Activated naive CD8-positive, alpha-beta T cell treated with anti-CD3 and anti-CD28 coated beads, Interleukin-2, amount 50 U/mL, for 24 hours (primary cell): ENCODE measurements around the gene SSNA1.
A peak's percentile ranks its signal among the peaks of the same experiment; 100 is the strongest.

ENCODE experiments used
- ATAC-seq: fragments of 150-1000 bp; cut with Tn5 transposase; one replicate; pipeline ENCODE4 v1.10.0; 2021
- DNase-seq: peaks from one replicate; pipeline ENCODE4 v3.0.0; 2021
- H3K27ac Mint-ChIP-seq: one replicate; pipeline ENCODE4 v1.8.0; 2021; ENCODE audit warnings: mild to moderate bottlenecking, mixed read lengths
- H3K27me3 Mint-ChIP-seq: one replicate; pipeline ENCODE4 v1.8.0; 2021; ENCODE audit warnings: mixed read lengths
- H3K36me3 Mint-ChIP-seq: one replicate; pipeline ENCODE4 v1.8.0; 2021; ENCODE audit warnings: low read depth, mixed read lengths
- H3K4me1 Mint-ChIP-seq: one replicate; pipeline ENCODE4 v1.8.0; 2021; ENCODE audit warnings: mixed read lengths
- H3K4me3 Mint-ChIP-seq: one replicate; pipeline ENCODE4 v1.8.0; 2021; ENCODE audit warnings: mild to moderate bottlenecking, moderate library complexity, mixed read lengths
- H3K9me3 Mint-ChIP-seq: one replicate; pipeline ENCODE4 v1.8.0; 2021; ENCODE audit warnings: mixed read lengths

SSNA1 gene

DNA sequence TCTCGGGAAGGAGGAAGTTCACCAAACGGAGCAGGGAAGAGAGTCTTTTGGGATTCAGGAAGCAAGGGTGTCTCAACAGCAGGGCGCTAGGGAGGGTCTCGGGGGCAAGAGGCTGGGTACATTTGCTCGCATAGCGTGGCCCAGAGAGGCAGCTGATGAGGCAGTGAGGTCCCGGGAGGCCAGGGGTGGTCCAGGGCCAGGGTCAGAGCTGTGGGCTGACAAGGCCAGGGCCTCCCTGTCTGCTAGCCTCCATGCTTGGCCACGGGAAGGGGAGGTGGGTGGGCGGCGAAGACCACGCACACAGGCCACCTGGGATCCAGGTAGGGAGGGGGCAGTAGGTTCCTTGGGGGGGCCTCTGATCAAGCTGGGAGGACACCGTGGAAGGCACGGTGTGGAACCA is 23.1 kb downstream of the SSNA1 start:
- no peak for ATAC-seq
- H3K36me3 Mint-ChIP-seq = peaks cover 21% of the 10 kb centered on the region

GRCh38 chr9:137212520-137212919 is 24.0 kb downstream of the SSNA1 start:
- ATAC-seq (no peak), DNase-seq (no peak)
- H3K36me3 Mint-ChIP-seq = peaks cover 13% of the 10 kb centered on the region
- H3K27ac Mint-ChIP-seq = no peak overlapping the region
- H3K27me3 Mint-ChIP-seq = no peaks in the 10 kb centered on the region
- no peaks in the 10 kb centered on the region for H3K9me3 Mint-ChIP-seq
- H3K4me1 Mint-ChIP-seq = peaks cover 3% of the 10 kb centered on the region
- H3K4me3 Mint-ChIP-seq = no peak overlapping the region

More for the DNA sequence above, 23.1 kb downstream of the SSNA1 start:
- H3K27me3 Mint-ChIP-seq = no peaks in the 10 kb centered on the region
- H3K9me3 Mint-ChIP-seq = no peaks in the 10 kb centered on the region
- no peak overlapping the region for H3K27ac Mint-ChIP-seq
- H3K4me1 Mint-ChIP-seq = peaks cover 13% of the 10 kb centered on the region
- H3K4me3 Mint-ChIP-seq = no peak overlapping the region
- no peak for DNase-seq

DNA sequence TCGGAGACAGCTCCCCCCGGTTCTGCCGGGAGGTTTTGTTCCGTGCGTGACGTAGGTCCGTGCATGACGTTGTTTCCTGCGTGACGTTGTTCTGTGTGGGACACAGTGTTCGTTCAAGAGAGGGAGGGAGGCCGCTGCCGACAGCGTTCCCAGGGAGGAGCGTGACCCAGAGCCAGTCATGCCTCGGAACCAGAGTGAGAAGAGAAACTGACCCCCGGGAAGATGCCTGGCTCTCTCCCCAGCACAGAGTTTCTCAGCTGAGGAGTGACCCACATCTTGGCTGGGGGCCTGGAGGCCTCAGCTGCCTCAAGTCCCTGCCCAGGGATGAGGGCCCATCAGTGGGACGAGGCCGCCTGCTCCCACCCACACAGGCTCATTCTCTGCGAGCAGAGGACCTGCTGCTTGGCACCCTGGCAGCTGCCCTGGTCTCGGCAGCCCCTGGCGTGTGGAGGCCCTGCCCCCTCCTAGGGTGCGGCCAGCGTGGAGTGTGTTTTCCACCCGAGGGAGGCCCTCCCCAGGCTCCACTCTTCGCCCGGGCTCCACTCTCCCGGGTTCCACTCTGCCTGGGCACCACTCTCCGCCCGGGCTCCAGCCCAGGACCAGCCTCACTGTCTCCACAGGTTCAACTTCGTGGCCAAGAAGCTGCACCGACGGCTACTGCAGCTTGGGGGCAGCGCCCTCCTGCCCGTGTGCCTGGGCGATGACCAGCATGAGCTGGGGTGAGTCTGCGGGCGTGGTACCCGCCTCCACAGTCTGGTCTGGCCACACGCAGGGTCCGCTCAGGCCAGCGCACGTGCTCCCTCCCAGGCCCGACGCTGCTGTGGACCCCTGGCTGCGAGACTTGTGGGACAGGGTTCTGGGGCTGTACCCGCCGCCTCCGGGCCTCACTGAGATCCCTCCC is 24.9 kb downstream of the SSNA1 start:
- H3K27me3 Mint-ChIP-seq = no peaks in the 10 kb centered on the region
- DNase-seq (no peak), ATAC-seq (no peak)
- H3K27ac Mint-ChIP-seq = no peak overlapping the region
- H3K4me3 Mint-ChIP-seq = no peak overlapping the region
- H3K4me1 Mint-ChIP-seq = peaks cover 1% of the 10 kb centered on the region
- no peaks in the 10 kb centered on the region for H3K9me3 Mint-ChIP-seq
- peaks cover 10% of the 10 kb centered on the region for H3K36me3 Mint-ChIP-seq

- Mint-ChIP-seq H3K36me3 (peaks cover 8% of the 10 kb centered on the region), H3K27ac (no peak overlapping the region), H3K4me3 (no peak overlapping the region), H3K27me3 (no peaks in the 10 kb centered on the region), H3K4me1 (no peaks in the 10 kb centered on the region), H3K9me3 (no peaks in the 10 kb centered on the region)
- no peak for DNase-seq
- ATAC-seq = no peak
Observed at GRCh38 chr9:137214620-137215019, 26.1 kb downstream of the SSNA1 start.

DNA sequence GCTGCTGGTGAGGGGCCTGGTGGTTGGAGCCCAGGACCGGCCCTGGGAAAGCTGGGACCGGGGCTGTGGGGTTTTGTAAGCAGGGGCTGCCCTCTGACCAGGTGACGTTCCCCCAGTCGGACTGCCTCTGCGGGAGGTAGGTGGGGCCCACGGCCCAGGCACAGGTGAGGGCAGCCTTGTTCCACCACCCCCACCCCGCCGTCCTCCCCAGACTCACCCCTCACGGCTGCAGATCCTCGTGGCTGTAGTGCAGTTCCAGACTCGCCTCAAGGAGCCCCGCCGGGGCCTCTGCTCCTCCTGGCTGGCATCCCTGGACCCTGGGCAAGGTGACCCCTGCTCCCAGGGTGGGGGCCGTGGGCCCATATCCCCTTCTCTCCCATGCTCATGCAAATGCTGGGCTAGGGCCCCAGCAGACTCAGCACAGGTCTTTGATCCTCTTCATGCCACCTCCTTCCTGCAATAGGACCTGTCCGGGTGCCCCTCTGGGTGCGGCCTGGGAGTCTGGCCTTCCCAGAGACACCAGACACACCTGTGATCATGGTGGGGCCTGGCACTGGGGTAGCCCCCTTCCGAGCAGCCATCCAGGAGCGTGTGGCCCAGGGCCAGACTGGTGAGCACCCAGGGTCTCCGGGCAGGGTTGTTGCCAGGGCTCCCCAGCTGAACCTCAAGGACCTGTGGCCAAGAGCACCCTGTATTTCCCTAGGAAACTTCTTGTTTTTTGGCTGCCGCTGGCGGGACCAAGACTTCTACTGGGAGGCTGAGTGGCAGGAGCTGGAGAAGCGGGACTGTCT is 26.9 kb downstream of the SSNA1 start:
- no peaks in the 10 kb centered on the region for H3K27me3 Mint-ChIP-seq
- H3K27ac Mint-ChIP-seq = no peak overlapping the region

DNA sequence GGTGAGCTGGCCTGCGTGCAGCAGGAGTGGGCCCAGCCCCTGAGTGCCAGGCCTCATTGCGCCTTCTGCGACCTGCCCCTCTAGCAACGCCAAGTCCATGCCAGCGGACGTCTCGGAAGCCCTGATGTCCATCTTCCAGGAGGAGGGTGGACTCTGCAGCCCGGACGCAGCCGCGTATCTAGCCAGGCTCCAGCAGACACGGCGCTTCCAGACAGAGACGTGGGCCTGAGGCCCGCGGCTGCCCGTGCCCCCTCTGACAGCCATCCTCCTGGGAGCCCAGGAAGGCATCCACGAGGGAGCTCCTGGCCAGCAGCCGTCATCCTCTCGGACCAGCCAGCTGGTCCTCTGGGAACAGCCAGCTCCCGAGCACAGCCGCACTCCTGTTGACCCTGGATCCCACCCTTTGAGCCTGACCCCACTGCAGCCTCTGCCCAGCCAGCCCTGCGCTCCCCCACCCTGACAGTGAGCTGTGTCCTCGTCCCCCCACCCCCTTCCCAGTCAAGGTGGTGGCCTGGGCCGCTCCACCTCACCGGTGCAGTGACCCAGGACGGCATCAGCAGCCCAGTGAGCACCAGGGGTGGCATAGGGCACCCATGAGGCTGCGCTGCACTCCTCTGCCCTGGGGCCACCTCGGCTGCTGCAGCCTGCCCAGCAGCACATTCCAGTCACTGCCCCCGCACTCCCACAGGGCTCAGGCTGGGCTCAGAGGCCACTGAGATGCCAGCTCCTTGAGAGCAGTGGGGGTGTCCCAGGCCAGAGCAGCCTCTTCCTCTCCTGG is 27.9 kb downstream of the SSNA1 start:
- Mint-ChIP-seq H3K36me3 (peaks cover 3% of the 10 kb centered on the region), H3K27me3 (no peaks in the 10 kb centered on the region), H3K4me1 (no peaks in the 10 kb centered on the region), H3K9me3 (no peaks in the 10 kb centered on the region), H3K4me3 (no peak overlapping the region), H3K27ac (no peak overlapping the region)
- no peak for DNase-seq
- ATAC-seq = no peak

More for the DNA sequence above, 26.9 kb downstream of the SSNA1 start:
- DNase-seq = no peak
- H3K4me3 Mint-ChIP-seq = no peak overlapping the region
- no peaks in the 10 kb centered on the region for H3K4me1 Mint-ChIP-seq
- no peaks in the 10 kb centered on the region for H3K9me3 Mint-ChIP-seq
- peaks cover 5% of the 10 kb centered on the region for H3K36me3 Mint-ChIP-seq
- ATAC-seq = no peak

DNA sequence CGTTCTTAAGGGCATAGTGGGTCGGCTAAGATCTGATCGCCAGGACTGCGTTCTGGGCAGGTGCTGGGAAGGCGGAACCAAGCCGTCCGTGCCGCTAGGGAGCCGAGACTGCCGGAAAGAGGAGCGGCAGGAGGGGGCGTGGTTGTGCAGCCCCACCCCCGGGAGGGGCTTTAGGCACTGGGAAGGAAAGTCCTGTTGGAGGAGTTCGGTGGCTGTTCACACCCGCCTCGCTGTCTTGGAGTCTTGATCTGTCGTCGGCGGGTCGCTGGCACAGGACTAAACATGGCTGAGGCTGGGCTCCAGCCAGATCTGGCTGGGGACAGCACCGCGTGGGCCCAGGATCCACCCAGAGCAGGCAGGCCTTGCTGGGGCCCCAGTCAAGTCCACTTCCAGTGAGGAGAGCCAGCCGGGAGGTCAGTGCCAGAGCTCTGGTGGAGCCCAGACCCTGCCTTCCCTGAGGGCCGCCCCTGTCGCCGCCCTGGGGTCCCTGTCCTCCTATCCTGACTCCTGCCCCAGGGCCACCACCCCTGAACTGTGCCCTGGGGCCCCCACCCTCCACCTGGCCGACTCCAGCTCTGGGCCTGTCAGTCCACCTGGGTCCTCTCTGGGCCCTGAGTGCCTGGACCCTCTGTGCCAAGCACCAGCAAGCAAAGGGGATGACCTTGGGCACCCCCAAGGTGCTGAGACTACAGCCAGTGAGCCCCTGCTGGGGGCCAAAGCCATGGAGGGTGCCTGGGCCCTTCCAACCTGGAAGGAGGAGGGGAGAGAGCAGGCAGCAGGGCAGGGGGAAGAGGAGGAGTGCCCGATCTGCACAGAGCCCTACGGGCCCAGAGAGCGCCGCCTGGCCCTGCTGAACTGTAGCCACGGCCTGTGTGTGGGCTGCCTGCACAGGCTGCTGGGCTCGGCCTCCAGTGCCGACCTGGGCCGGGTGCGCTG is 29.1 kb downstream of the SSNA1 start:
- no peaks in the 10 kb centered on the region for H3K27me3 Mint-ChIP-seq
- H3K4me3 Mint-ChIP-seq = no peak overlapping the region
- H3K27ac Mint-ChIP-seq = no peak overlapping the region
- peaks cover 3% of the 10 kb centered on the region for H3K36me3 Mint-ChIP-seq
- H3K4me1 Mint-ChIP-seq = no peaks in the 10 kb centered on the region
- no peaks in the 10 kb centered on the region for H3K9me3 Mint-ChIP-seq
- DNase-seq (no peak), ATAC-seq (no peak)

DNA sequence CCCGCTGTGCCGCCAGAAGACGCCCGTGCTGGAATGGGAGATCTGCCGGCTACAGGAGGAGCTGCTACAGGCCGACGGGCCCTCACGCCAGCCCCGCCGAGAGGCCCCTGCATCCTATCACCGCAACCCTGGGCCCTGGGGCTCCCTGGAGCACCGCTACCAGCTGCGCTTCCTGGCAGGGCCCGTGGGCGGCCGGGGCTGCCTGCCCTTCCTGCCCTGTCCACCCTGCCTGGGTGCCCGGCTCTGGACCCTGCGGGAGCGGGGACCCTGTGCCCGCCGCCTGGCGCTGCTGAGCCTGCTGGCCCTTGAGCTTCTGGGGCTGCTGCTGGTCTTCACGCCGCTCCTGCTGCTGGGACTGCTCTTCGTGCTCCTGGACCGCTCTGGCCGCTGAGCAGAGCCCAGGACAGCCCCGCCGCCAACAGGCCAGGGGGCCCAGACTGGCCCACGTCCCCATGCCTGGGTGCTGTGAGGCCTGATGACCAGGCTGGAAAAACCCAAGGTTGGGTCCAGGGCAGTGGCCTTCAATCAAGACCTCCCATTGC is 29.8 kb downstream of the SSNA1 start:
- H3K9me3 Mint-ChIP-seq = no peaks in the 10 kb centered on the region
- ATAC-seq (no peak), DNase-seq (no peak)
- H3K4me1 Mint-ChIP-seq = peaks cover 4% of the 10 kb centered on the region
- no peaks in the 10 kb centered on the region for H3K27me3 Mint-ChIP-seq
- no peak overlapping the region for H3K4me3 Mint-ChIP-seq
- H3K36me3 Mint-ChIP-seq = no peaks in the 10 kb centered on the region
- no peak overlapping the region for H3K27ac Mint-ChIP-seq

DNA sequence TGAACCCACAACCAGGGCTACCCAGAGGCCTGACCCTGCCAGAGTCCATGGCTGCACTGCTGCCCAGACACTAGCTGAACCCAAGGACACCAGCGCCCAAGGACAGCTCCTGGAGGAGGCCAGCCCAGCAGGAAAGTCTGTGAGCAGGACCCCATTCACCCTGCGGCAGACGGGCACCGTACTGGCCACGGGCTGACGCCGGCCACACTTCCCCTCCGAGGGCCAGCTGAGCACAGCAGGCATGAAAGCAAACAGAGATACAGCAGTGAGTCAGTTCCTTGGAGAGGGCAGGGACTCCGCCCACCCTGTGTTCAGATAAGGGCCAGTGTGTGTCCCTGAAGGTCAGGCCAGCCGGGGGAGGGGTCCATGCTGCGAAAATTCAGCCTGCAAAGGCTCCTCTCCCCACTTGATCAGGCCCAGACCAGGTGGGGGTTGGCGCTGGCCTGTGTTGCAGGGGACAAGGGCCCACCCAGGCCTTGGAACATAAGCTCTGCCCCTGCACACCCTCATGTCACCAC is 30.3 kb downstream of the SSNA1 start:
- no peak overlapping the region for H3K27ac Mint-ChIP-seq
- ATAC-seq = no peak
- H3K9me3 Mint-ChIP-seq = no peaks in the 10 kb centered on the region
- H3K36me3 Mint-ChIP-seq = no peaks in the 10 kb centered on the region
- H3K4me1 Mint-ChIP-seq = peaks cover 4% of the 10 kb centered on the region
- H3K4me3 Mint-ChIP-seq = no peak overlapping the region
- no peaks in the 10 kb centered on the region for H3K27me3 Mint-ChIP-seq
- DNase-seq = no peak

DNA sequence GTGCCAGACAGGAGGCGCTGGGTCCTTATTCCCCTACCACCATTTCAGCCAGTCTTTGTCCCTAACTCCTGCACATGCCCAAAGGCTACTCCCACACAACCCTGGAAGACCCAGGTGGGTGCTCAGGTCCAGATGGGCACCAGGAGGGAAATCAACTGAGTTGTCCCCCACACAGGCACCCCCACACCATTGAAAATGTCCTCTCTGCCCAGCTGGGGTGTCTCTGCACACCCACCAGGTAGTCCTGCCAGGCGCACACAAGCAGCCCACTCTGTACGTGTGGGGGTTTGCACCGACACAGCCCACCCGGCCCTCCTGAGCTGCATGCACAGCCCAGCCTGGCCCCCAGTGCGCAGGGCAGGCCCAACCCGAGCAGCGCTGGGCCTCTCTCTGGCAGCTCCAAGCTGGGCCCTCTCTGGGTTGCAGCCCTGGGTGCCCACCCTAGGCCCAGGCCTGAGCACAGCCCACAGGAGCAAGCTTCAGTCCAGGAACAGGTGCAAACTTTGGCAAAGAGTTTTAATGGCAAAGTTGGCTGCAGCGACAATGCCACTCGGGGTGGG is 31.4 kb downstream of the SSNA1 start:
- no peaks in the 10 kb centered on the region for H3K9me3 Mint-ChIP-seq

DNA sequence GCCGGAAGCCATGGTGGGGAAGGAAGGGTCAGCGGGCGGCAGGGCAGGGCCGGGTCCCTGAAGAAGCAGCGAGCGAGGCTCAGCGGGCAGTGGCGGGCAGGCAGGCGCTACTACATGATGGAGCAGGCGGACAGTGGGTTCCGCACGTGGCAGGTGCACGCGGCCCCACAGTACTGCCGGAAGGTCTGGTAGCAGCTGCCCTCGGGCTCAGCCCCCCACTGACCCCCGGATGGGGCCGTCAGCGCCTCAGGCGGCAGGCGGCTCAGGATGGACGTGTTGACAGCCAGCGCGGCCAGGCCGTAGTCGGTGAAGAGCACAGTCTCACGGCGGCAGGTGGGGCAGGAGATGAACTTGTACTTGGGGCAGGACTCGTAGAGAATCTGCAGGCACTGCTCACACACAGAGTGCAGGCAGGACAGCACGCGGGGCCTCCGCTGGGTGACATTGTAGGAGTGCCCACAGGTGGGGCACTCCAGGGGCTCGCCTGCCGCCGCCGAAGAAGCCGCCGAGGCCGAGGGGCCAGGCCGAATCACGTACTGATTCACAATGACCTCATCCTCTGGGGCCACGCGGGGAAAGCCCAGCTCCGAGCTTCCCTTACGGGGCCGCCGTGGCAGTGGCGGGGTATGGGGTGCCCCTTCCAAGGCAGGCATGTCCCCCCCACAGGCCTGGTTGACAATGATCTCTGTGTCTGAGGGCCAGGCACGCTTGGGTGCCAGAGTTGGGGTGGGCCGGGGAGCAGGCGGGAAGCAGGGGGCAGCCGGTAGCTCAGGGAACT is 32.0 kb downstream of the SSNA1 start:
- Mint-ChIP-seq H3K9me3 (no peaks in the 10 kb centered on the region), H3K4me3 (peak overlapping the region; percentile 17), H3K4me1 (peaks cover 12% of the 10 kb centered on the region), H3K27me3 (no peaks in the 10 kb centered on the region), H3K27ac (no peak overlapping the region), H3K36me3 (no peaks in the 10 kb centered on the region)
- no peak for DNase-seq
- no peak for ATAC-seq

More for the DNA sequence above, 31.4 kb downstream of the SSNA1 start:
- no peak overlapping the region for H3K27ac Mint-ChIP-seq
- peaks cover 8% of the 10 kb centered on the region for H3K4me1 Mint-ChIP-seq
- H3K27me3 Mint-ChIP-seq = no peaks in the 10 kb centered on the region
- no peak overlapping the region for H3K4me3 Mint-ChIP-seq
- H3K36me3 Mint-ChIP-seq = no peaks in the 10 kb centered on the region
- DNase-seq (no peak), ATAC-seq (no peak)

DNA sequence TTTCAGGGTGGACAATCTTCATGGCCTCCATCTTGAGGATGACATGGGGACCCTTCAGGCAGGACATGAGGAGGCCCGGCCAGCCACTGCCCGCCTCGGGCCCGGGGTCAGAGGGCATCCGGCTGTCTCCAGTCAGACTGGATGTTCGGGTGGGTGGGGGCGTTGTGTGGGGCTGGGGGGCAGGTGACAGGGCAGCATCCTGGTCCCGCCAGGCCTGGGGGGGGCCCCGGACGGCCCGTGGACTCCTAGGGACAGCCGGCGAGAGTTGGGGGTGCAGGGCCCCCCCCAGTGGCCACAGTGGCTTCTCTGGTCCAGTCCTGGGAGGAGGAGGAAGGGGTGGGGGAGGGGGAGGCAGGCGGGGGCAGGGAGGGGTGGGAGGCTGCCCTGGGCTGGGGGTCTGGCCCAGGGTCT is 32.6 kb downstream of the SSNA1 start:
- Mint-ChIP-seq H3K36me3 (no peaks in the 10 kb centered on the region), H3K27me3 (no peaks in the 10 kb centered on the region), H3K27ac (no peak overlapping the region), H3K4me1 (peaks cover 12% of the 10 kb centered on the region), H3K4me3 (peak overlapping the region; percentile 17), H3K9me3 (no peaks in the 10 kb centered on the region)
- ATAC-seq (no peak), DNase-seq (no peak)
